GM19099 (cell line): Measurements from ENCODE around the gene DHRS3.

Source experiments
- POLR2A ChIP-seq: IDR thresholded peaks from 3 replicates; pipeline ENCODE4 v1.6.1; 2011; ENCODE audit warnings: low read depth; ENCODE audit not compliant: insufficient read length; ENCODE audit errors: extremely low read depth

DHRS3 gene

GRCh38 chr1:12625276-12625675, 7.3 kb upstream of the DHRS3 start:
- no peak for TF ChIP-seq POLR2A

- TF ChIP-seq POLR2A = no peak
Measured at GRCh38 chr1:12622506-12622905, 4.5 kb upstream of the DHRS3 start.

- TF ChIP-seq POLR2A = no peak
Measured at GRCh38 chr1:12621346-12622335, 3.6 kb upstream of the DHRS3 start.

- no peak for TF ChIP-seq POLR2A
Measured at GRCh38 chr1:12620931-12621330, 2.9 kb upstream of the DHRS3 start.

- no peak for TF ChIP-seq POLR2A
Measured at GRCh38 chr1:12620488-12620865, 2.5 kb upstream of the DHRS3 start.

DNA sequence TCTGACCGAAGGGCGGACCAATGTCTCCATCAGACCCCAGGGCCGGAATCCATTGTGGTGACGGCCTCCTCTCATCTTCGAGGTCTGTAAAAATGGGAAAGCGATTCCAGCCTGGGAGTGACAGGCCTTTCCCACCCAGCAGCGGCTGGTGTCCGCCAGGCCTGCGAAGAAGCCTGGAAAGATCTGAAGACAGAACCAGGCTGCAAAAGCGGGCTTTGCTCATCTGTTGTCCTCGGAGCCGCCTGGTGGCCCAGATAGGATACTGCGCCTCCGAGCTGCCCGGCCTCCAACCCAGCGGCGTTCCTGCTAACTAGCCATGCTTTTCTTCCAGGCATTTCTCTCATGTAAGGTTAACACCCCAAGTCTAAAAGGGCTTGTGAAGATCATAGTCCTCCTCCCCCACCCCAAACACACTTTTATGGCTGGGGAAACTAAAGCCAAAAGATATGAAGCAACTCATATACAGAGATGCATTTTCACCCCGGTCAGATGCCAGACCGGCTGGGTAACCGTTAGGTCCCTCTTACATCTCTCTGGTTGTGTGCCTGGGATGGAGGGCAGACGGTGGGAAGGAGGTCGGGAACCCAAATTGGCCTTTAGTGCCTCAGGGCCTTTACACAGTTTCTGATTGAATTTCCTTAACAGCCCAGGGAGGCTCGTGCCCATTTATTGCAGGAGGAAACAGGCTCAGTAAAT, 1.9 kb upstream of the DHRS3 start:
- no peak for TF ChIP-seq POLR2A

DNA sequence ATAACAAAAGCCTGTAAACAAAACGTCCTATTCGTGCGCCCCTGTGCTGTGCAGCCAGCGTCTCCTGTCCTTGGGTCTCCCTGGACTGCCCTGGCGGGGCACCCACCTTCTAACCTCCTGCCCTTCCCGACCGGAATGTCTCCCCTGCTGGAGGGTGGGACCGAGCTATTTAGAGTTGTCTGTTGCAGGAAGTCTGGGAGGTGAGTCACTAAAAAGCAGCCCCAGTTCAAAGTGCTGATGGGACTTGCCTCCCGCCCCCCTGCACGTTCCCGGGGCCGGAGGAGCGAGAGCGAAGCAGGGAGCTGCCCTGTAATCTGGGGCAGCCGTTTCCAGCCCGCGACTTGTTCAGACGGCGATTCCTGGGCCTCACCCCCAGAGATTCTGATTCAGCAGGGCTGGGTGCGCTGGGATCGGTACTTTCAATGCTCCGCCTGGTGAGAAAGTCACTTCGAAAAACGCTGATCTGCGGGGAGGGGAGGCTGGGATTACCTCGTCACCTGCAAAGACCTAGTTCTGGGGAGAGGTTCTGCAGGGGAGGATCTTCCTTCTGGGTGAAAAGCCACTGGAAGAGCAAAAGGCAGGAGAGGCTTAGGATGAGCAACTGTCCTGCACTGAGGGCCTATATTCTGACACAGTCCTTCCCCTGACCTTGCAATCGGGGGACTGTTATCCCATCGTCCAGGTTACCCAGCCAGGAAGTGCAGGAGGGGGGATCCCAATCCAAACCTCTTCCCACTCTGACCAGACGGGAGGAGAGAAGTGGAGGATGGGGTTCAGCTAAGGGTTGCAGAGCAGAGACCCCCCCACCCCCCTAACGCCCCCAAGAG, 1.2 kb upstream of the DHRS3 start:
- TF ChIP-seq POLR2A = no peak

DNA sequence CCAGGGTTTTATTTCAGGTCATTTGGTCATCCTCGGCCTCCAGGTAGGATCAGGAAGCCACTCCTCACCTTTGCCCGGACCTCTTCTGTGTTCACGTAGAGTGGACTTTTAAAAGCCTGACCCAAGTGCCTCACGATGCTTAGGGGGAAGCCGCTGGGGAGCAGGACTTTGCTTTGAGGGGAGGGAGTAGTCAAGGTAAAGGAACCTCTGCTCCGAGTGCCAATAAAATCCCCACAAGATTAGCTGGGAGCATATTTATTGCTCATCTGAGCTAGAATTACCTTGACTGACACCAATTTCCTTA, 603 bp upstream of the DHRS3 start:
- no peak for TF ChIP-seq POLR2A

DNA sequence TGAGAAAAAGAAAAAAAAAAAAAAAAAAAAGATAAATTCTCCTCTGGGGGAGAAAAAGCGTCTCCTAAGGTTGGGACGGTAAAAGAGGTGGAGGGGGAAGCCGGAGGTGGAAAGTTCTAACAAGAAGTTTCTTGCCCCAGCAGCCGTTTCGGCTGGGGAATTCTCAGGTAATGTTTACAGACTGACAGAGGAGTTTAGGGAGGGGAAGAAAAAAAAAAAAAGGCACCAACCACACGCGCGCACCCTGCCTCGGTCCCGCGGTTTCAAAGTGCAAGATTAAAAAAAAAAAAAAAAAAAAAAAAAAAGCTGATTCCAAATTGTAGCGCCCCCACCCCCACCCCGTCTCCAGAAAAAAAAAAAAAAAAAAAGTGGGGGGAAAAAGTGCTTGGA, 504 bp downstream of the DHRS3 start:
- TF ChIP-seq POLR2A = no peak

DNA sequence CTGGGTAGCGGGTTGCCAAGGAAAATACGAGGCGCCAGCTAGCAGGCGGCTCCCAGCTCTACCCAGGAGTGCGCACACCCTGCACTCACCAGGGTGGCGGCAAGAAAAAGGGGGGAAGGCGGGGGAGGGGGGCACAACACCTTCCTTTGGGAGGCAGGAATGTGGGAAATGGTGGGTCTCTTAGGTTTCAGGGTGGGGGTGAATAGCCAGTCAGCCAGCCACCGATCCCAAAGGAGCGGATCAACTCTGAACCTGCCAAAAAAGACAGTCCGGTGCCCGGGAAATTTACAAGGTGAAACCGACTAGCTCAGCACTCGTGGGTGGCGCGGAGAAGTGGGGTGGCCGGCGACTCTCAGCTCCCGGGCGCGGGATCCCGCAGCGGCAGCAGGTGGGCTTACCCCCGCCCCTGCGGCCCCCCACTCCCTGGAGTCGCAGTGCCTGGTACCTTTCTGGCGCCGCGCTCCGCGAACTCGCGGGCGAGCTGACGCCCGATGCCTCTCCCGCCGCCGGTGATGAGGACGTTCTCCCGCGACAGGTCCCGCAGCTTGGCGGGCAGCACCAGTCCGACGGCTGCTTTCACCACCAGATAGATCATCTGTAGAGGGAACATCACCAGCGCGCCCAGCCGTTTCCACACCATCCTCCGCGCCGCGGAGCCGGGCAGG, 1.2 kb downstream of the DHRS3 start:
- no peak for TF ChIP-seq POLR2A

DNA sequence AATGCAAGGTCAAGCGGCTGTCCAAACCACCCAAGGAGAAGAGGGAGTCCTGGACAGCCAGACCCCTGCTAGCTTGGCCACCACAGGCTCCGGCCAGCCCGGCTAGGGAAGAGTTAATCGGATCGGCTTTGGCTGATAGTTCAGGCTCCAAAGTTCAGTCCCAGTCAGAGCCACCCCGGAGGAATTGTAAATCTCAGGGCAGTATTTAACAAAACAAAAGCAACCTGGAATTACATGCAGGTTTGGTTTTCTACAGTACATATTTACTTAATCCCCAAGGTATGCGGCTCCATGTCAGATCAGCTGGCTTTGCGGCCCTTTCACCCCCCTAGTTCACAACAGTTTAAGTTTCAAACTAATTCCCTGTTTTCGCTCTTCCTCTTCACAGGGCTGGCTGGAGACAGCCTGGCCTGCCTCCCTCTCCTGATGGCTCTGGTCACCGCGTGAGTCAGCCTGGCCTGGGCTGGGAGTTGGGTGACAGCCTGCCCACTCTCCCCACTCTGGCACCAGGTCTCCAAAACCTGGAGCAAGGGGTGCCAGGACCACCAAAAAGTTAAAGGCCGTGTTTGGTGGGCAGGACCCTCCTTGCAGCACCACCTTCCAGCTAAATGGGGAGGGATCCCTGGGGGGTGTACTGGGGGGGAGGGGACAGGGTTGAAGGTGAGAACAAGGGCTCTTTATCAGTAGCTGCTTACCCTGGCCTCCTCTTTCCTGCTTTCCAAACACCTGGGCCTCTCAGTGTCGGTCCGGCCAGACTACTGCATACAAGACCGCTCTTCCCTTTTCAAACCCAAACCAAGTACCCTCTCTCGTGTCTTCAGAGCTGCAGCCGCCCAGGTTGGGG, 1.9 kb downstream of the DHRS3 start:
- no peak for TF ChIP-seq POLR2A

DNA sequence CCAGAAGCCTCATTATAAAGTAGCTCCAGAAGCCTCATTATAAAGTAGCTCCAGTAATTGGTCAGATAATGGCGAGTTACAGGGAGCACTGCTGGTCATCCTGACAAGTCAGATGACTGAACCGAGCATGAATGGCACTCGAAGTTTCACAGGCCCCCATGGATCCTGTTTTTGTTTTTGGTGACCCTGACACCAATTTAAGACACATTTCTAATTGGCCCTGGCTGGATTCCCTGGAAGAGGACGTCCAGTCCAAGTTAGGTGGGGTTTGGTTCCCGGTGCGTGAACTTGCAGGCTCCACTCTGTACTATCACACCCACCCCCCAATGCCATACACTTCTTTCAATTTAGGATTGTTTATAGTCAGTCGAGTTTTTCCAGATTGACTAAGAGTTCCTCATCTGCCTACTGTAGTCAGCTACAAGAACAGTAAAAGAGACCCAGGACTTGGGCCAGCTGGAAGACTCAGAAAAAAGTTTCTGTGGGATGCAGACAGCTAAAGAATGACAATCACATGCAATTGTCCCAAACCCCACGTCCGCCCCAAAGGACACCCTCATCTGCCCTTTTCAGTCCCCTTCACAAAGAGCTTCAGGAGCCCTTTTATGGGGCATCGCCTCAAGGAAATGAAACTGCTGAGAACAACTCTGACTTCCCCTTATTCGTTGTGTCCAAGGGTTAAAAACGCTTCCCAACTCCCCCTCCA, 2.7 kb downstream of the DHRS3 start:
- TF ChIP-seq POLR2A = no peak

DNA sequence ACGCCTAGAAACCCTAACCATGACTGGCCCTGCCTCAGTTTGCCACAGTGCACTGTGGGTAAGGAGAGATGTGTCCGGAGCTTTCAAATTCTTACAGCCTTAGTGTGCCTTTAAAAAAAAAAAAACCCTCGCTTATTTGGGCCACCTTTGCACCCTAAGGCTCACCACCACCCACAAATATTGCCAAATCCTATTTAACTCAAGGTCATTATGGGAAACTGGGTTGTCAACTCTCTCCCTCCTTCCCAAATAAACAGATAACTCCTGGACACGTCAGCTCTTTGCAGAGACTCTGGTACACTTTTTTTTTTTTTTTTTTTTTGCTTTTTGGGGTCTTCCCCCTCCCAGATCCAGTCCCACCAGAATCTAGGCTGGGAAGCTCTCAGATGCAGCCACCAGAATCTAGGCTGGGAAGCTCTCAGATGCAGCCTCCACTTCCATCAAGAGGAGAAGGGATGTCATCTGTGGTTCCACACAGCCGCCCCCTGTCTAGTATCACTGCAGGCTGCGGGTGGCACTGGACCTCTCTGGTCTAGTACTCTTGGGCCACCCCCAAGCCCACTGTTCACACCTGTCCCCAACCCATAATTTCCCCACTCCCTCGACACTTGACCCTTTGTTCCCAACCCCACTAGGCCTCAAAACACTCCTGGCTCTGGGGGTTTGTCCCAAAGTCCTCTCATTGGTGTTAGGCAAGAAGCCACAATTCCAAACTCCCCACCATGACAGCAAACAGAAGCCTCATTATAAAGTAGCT, 3.4 kb downstream of the DHRS3 start:
- no peak for TF ChIP-seq POLR2A

DNA sequence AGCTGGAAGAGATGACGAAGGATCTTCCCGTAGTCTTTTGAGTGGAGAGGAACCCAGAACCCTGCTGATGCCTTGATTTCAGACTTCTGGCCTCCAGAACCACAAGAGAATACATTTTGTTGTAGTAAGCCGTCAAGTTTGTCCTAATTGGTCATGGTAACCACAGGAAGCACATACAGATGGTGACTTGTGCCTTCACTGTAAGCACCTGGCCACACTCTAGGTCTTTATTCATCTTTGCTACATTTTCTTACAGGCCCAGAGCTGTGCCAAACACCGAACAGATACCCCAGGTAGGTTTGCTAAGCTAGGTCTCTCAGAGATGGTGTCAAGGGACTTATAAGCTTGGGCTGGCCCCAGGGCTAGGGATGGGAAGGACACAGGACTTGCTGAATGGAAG, 4.8 kb downstream of the DHRS3 start:
- TF ChIP-seq POLR2A = no peak
